ENCODE data around the gene UCN3.
"Not testable (repeated sequence)": the region's sequence is repeated elsewhere in the genome, so short reads cannot be mapped to it uniquely, and the experiment has no call there.

Gene UCN3

GRCh38 chr10:5365928-5366327, 1.2 kb downstream of the UCN3 start:
- DNase-seq: no peak

- DNase-seq: peak in 1 of 56 donors; percentile 9
Measured at GRCh38 chr10:5369362-5370158, 4.8 kb downstream of the UCN3 start.

GRCh38 chr10:5370493-5371352, 6.0 kb downstream of the UCN3 start:
- DNase-seq: no peak

GRCh38 chr10:5373307-5373706, 8.5 kb downstream of the UCN3 start:
- DNase-seq: no peak

GRCh38 chr10:5373891-5374611, 9.3 kb downstream of the UCN3 start:
- DNase-seq: no peak

- no peak for DNase-seq
Measured at GRCh38 chr10:5376450-5376849, 11.7 kb downstream of the UCN3 start.

- not testable (repeated sequence) for DNase-seq
Measured at GRCh38 chr10:5379202-5379601, 14.4 kb downstream of the UCN3 start.

GRCh38 chr10:5380395-5380794, 15.6 kb downstream of the UCN3 start:
- DNase-seq: not testable (repeated sequence)

GRCh38 chr10:5381187-5381586, 16.4 kb downstream of the UCN3 start:
- no peak for DNase-seq

- no peak for DNase-seq
Measured at GRCh38 chr10:5385224-5385623, 20.5 kb downstream of the UCN3 start.

GRCh38 chr10:5387169-5387568, 22.4 kb downstream of the UCN3 start:
- DNase-seq: no peak

- no peak for DNase-seq
Measured at GRCh38 chr10:5390607-5391205, 25.9 kb downstream of the UCN3 start.

- DNase-seq: peak in 3 of 56 donors; percentile 2 to 22 (median 9)
Measured at GRCh38 chr10:5391790-5392189, 27.0 kb downstream of the UCN3 start.

- no peak for DNase-seq
Measured at GRCh38 chr10:5393529-5393928, 28.8 kb downstream of the UCN3 start.

- no peak for DNase-seq
Measured at GRCh38 chr10:5395168-5395567, 30.4 kb downstream of the UCN3 start.

GRCh38 chr10:5396556-5397300, 32.0 kb downstream of the UCN3 start:
- peak in 43 of 56 donors; percentile 3 to 88 (median 34) for DNase-seq

GRCh38 chr10:5399332-5399731, 34.6 kb downstream of the UCN3 start:
- no peak for DNase-seq

GRCh38 chr10:5400468-5401240, 35.9 kb downstream of the UCN3 start:
- DNase-seq: no peak

- no peak for DNase-seq
Measured at GRCh38 chr10:5402798-5403197, 38.0 kb downstream of the UCN3 start.

Measured in amygdala (tissue), 56 donors.